HepG2 (cell line): Measurements from ENCODE around the gene PRAMEF4.
"Not testable (repeated sequence)": the region's sequence is repeated elsewhere in the genome, so short reads cannot be mapped to it uniquely, and the experiment has no call there.

Experiments
- NR2F6 ChIP-seq, 2 experiments: IDR thresholded peaks; 2 replicates each; pipeline ENCODE4 v1.6.1; 2016; ENCODE audit warnings: antibody characterized with exemption in 1 of 2, mild to moderate bottlenecking in 1 of 2
- TOE1 ChIP-seq: sonication (generic); formaldehyde crosslinking; IDR thresholded peaks from 2 replicates; pipeline ENCODE4 v1.4.0; 2020; ENCODE audit warnings: mild to moderate bottlenecking, missing genetic modification reagents

GRCh38 chr1:12924368-12924767, 38.4 kb upstream of the PRAMEF4 start:
- not testable (repeated sequence) for TF ChIP-seq TOE1; NR2F6 (IDR thresholded peaks at IDR 0.05); NR2F6 (CRISPR knock-in tag; IDR thresholded peaks at IDR 0.05)
